Activated CD8-positive, alpha-beta T cell treated with anti-CD3 and anti-CD28 coated beads for 36 hours (primary cell): ENCODE data around the gene SWSAP1. TPM values are rescaled to one million over a fixed set of nuclear protein-coding genes. Genes with fewer than 3 reads are reported as not detected.

Source experiments
- ATAC-seq: fragments of 200-7000 bp; cut with Tn5 transposase; one replicate; pipeline ENCODE4 v1.10.0; 2021; ENCODE audit warnings: mild to moderate bottlenecking, moderate library complexity
- CTCF ChIA-PET: fragments of 350-600 bp; sonication (Branson Sonifier 250); formaldehyde crosslinking; loops from one replicate; lab custom pipeline; 2021; ENCODE audit warnings: antibody characterized with exemption; lab: Charles Lee
- POLR2A ChIA-PET: fragments of 350-600 bp; sonication (Branson Sonifier 250); formaldehyde crosslinking; loops from one replicate; lab custom pipeline; 2021; ENCODE audit warnings: antibody characterized with exemption; lab: Charles Lee
- DNase-seq: peaks from one replicate; pipeline ENCODE4 v3.0.0-alpha.2; 2020
- H3K27ac Mint-ChIP-seq: one replicate; pipeline ENCODE4 v1.8.0; 2021; ENCODE audit warnings: mild to moderate bottlenecking, mixed read lengths
- H3K27me3 Mint-ChIP-seq: one replicate; pipeline ENCODE4 v1.8.0; 2021; ENCODE audit warnings: mixed read lengths
- H3K36me3 Mint-ChIP-seq: one replicate; pipeline ENCODE4 v1.8.0; 2021; ENCODE audit warnings: low read depth, mixed read lengths
- H3K4me1 Mint-ChIP-seq: one replicate; pipeline ENCODE4 v1.8.0; 2021; ENCODE audit warnings: low read depth, mixed read lengths
- H3K4me3 Mint-ChIP-seq: one replicate; pipeline ENCODE4 v1.8.0; 2021; ENCODE audit warnings: mild to moderate bottlenecking, moderate library complexity, mixed read lengths
- H3K9me3 Mint-ChIP-seq: one replicate; pipeline ENCODE4 v1.8.0; 2021; ENCODE audit warnings: mixed read lengths
- CTCF ChIP-seq: fragments of 200-600 bp; IDR thresholded peaks from one replicate; pipeline ENCODE4 v1.8.0; 2022; ENCODE audit warnings: antibody characterized with exemption, mild to moderate bottlenecking
- intact Hi-C: fragments of 100-400 bp; cut with micrococcal nuclease; formaldehyde crosslinking; loops from one replicate; pipeline ENCODE4 v1.10.0; 2022
- total RNA-seq, 2 experiments: library from RNA; stranded (reverse); gene quantifications; one replicate each; pipeline ENCODE4 v1.2.3, GENCODE V29; 2021

SWSAP1 gene
- total RNA-seq, 2 experiments from 2014 or later = 1.5 to 1.8 TPM

- H3K27ac Mint-ChIP-seq = no peak overlapping the region
- H3K27me3 Mint-ChIP-seq = peaks cover 4% of the 10 kb centered on the region
- intact Hi-C loops = no loop called here
- no peak overlapping the region for H3K4me3 Mint-ChIP-seq
- no peak for ATAC-seq
- TF ChIP-seq CTCF = no peak
- ChIA-PET POLR2A (interaction anchor here (1.7 kb wide), 1 partner anchor 13 kb away, joined by 5 read pairs; the partner anchor contains the start of gene SWSAP1), CTCF (no interaction called here)
- no peak for DNase-seq
- H3K9me3 Mint-ChIP-seq = no peaks in the 10 kb centered on the region
- H3K36me3 Mint-ChIP-seq = no peaks in the 10 kb centered on the region
- peaks cover 2% of the 10 kb centered on the region for H3K4me1 Mint-ChIP-seq
These were observed 13.3 kb upstream of the SWSAP1 start for GRCh38 chr19:11361037-11361770.

GRCh38 chr19:11361771-11362731 is 12.4 kb upstream of the SWSAP1 start:
- ChIA-PET POLR2A (interaction anchor here (1.7 kb wide), 1 partner anchor 12 kb away, joined by 5 read pairs; the partner anchor contains the start of gene SWSAP1), CTCF (no interaction called here)
- H3K27ac Mint-ChIP-seq = no peak overlapping the region
- peaks cover under 1% of the 10 kb centered on the region for H3K36me3 Mint-ChIP-seq
- intact Hi-C loops = no loop called here
- no peaks in the 10 kb centered on the region for H3K4me1 Mint-ChIP-seq
- no peak overlapping the region for H3K4me3 Mint-ChIP-seq
- TF ChIP-seq CTCF = no peak
- H3K27me3 Mint-ChIP-seq = no peaks in the 10 kb centered on the region
- ATAC-seq = no peak
- H3K9me3 Mint-ChIP-seq = no peaks in the 10 kb centered on the region
- DNase-seq = no peak

- intact Hi-C loops = no loop called here
- DNase-seq (no peak), ATAC-seq (no peak)
- no peaks in the 10 kb centered on the region for H3K4me1 Mint-ChIP-seq
- H3K9me3 Mint-ChIP-seq = no peaks in the 10 kb centered on the region
- peaks cover 5% of the 10 kb centered on the region for H3K36me3 Mint-ChIP-seq
- ChIA-PET CTCF (interaction anchor here (1.1 kb wide), 1 partner anchor 18 kb away, joined by 3 read pairs; no protein-coding TSS in a partner anchor), POLR2A (interaction anchor here (1.4 kb wide), 1 partner anchor 11 kb away, joined by 3 read pairs; the partner anchor contains the start of gene SWSAP1)
- no peak overlapping the region for H3K27ac Mint-ChIP-seq
- TF ChIP-seq CTCF = no peak
- H3K27me3 Mint-ChIP-seq = no peaks in the 10 kb centered on the region
- H3K4me3 Mint-ChIP-seq = no peak overlapping the region
These were observed 10.6 kb upstream of the SWSAP1 start for GRCh38 chr19:11363881-11364280.

GRCh38 chr19:11364296-11364904 is 10.1 kb upstream of the SWSAP1 start:
- Mint-ChIP-seq H3K36me3 (peaks cover 8% of the 10 kb centered on the region), H3K27me3 (no peaks in the 10 kb centered on the region), H3K4me1 (no peaks in the 10 kb centered on the region), H3K4me3 (no peak overlapping the region), H3K27ac (no peak overlapping the region), H3K9me3 (no peaks in the 10 kb centered on the region)
- no peak for TF ChIP-seq CTCF
- ChIA-PET CTCF (no interaction called here), POLR2A (interaction anchor here (1.4 kb wide), 1 partner anchor 10 kb away, joined by 3 read pairs; the partner anchor contains the start of gene SWSAP1)
- intact Hi-C loops = no loop called here
- DNase-seq = no peak
- ATAC-seq = no peak
